Astrocyte of the hippocampus (primary cell): Measurements from ENCODE around the gene MFSD11.
"Not testable (repeated sequence)": the region's sequence is repeated elsewhere in the genome, so short reads cannot be mapped to it uniquely, and the experiment has no call there.

Experiments used
- DNase-seq: peaks from one replicate; pipeline ENCODE4 v3.0.0; 2011; ENCODE audit warnings: low read depth, low spot score

The MFSD11 gene

GRCh38 chr17:76737676-76738467 is at the start of gene MFSD11:
Gene MFSD11, plus strand, starts transcription at chr17:76738119. Its CDS starts 234 bp downstream, at chr17:76738353.
- DNase-seq: peak; percentile 98

- DNase-seq: peak; percentile 50
Observed at GRCh38 chr17:76688165-76688622, 49.7 kb upstream of the MFSD11 start.

- DNase-seq: no peak
Observed at GRCh38 chr17:76689859-76690258, 48.1 kb upstream of the MFSD11 start.

- no peak for DNase-seq
Observed at GRCh38 chr17:76690596-76691280, 47.2 kb upstream of the MFSD11 start.

- DNase-seq: no peak
Observed at GRCh38 chr17:76691379-76692191, 46.3 kb upstream of the MFSD11 start.

DNA sequence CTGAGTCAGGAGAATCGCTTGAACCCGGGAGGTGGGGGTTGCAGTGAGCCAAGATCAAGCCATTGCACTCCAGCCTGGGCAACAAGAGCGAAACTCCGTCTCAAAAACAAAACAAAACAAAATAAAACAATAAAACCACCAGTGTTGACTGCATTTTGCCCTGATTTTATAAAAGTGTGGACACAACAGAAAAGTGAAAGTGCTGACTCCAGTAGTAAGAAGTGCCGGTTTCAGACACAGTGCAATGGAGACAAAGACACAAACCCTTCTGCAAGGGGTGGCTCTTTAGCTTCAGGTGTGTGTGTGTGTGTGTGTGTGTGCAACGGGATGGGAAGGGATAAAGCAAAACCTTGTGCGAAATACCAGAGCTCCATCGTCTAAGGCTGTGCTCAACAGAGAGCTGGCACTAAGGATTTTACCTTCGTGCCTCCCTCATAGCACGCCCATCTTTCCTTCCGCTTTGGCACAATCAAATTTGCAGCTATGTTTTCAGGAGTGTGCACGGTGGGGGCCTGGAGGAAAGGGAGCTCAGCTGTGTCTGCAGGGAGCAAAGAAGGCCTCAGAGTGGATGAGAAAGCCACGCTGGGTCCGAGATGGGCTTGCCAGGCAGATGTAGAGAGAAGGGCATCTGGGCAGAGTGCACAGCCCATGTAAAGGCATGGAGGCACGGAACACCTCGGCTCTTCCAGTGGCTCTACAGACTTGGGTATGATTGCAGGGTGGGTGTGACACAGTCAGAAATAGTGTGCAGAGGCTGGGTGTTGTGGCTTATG is 42.7 kb upstream of the MFSD11 start:
- no peak for DNase-seq

DNA sequence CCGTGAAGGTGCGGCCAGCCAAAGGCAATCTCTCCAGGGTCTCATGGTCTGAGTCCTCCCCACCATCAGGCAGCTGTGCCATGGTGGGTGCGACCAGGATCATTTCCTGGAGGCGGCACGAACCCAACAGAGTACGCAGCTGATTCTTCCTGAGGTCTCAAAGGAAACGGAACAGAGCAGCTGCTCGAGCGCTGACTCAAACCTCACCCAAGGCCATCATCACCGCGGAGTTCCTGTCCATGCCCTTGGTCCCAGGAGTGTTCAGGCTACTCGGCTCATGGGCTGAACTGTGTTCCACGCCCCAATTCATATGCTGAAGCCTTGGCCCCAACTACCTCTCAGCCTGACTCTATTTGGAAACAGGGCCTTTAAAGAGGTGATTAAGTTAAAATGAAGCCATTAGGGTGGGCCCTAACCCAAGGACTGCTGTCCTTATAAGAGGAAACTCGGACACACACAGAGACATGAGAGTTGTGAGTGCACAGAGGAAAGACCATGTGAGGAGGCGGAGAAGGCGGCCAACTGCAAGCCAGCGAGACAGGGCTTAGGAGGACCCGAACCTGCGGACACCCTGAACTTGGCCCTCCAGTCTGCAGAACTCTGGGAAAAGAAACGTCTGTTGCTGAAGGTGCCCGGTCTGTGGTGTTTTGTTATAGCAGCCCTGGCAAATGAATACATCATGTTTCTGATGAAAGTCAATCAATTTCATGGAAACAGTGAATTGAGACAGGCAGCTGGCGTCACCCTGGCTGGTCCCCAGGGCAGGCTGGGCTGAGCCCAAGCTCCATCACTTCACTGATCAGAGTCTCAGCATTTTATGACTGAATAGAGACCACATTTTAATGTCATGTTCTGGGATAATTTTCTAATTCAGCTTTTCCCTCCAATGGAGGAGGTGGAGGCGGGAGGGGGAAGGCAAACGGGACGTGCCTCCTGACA is 40.9 kb upstream of the MFSD11 start:
- DNase-seq: no peak

DNA sequence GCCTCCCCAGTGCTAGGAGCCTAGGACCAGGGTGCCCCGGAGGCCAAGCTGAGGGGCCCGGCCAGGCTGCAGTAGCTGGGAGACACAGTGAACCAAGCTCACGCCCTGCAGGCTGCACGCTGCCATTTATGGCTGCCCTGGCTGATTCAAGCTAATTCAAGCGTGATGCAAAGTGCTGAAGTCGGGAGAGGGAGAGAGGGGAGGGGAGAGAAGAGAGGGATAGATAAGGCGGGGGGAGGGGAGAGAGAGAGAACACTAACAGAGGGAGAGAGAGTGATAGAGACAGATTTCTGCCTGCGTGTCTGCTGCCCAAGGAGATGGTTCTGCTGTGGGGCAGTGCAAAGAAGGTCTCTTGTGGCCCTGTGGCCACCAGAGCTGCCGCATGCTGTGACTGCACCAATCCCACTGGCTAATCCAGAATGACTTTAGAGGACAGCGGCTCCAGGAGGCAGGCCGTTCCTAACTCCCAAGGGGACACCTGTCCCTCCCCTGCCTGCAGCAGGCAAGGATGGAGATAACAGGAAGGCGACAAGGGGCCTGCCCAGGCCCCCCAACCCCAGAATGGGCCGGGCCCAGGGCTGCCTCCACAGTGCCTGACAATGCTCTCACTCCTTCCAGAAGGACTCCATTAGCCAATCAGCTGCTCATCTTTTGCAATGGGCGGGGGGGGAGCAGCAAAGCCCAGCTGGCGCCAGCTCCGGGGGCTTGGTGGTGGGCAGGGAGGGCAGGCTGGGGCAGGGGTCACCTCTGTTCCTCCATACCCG is 40.0 kb upstream of the MFSD11 start:
- peak; percentile 82 for DNase-seq

DNA sequence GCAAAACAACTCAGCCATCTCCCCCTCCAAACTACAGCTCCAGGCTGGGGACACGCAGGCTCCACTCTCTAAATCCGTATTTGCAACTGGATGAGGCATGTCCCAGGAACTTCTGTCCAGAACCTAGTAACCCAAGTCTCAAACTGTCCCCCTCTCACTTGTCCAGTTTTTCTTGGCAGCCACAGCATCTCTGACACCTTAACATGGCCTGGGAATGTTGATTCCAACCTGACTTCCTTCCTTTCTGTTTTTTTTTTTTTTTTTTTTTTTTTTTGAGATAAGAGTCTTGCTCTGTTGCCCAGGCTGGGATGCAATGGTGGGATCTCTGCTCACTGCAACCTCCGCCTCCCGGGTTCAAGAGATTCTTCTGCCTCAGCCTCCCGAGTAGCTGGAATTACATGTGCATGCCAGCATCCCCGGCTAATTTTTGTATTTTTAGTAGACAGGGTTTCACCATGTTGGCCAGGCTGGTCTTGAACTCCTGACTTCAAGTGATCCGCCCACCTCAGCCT is 39.4 kb upstream of the MFSD11 start:
- DNase-seq: not testable (repeated sequence)

GRCh38 chr17:76700270-76700616 is 37.7 kb upstream of the MFSD11 start:
- DNase-seq: no peak

GRCh38 chr17:76700617-76701470 is 37.1 kb upstream of the MFSD11 start:
- DNase-seq: peak; percentile 80

DNA sequence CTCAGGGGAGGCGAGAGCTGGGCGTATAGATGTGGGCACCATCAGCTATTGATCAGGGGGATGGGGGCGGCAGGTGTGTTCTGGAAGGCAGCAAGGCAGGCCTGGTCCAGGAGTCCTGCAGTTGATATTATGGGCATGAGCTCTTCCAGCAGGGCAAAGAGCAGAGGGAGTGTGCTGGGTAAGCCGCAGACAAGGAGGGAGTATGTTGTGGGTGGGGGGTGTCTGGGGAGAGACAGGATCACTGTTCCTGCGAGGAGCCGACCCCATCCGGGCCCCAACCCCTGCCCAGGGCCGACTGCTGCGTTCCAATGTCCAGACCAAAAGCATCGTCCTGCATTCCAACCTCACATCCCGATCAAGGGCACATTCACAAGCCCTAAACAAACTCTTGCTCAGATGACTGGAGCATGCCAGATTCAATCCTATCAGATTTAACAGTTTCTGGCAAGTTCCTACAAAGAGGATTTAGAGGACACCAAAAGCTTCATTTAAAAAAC is 36.4 kb upstream of the MFSD11 start:
- peak; percentile 59 for DNase-seq

DNA sequence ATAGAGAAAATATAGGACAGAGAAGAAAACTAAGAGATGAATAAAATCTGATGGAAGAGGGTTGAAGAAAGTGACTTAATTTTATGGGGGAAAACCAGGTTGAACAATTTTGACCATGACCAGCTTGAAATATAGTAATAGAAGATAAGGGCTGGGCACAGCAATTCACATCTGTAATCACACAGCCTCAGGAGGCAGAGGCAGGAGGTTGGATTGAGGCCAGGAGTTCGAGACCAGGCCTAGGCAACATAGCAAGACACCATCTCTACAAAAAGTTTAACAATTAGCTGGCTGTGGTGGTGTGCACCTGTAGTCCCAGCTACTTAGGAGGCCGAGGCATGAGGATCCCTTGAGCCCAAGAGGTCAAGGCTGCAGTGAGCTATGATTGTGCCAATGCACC is 35.8 kb upstream of the MFSD11 start:
- no peak for DNase-seq

DNA sequence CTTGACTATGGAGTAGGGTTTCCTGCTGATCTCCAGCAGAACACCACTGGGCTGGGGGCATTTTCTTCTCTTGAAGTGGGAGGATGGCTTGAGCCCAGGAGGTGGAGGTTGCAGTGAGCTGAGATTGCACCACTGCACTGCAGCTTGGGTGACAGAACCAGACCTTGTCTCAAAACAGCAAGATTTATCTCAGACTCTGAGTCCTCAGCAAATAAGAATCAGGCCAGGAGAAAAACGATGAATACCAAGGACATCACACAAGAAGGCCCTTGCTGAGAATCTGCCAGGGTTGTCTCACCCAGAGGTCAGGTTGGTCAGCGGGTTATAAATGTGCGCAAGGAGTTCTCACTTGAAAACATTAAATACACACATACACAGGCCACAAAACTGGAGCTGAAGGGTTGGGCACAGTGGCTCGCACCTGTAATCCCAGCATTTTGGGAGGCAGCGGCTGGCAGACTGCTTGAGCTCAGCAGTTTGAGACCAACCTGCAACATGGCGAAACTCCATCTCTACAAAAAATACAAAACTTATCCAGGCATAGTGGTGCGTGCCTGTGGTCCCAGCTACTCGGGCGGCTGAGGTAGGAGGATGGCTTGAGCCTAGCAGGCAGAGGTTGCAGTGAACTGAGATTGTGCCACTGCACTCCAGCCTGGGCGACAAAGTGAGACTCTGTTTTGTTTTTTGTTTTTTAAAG is 34.8 kb upstream of the MFSD11 start:
- DNase-seq: no peak

DNA sequence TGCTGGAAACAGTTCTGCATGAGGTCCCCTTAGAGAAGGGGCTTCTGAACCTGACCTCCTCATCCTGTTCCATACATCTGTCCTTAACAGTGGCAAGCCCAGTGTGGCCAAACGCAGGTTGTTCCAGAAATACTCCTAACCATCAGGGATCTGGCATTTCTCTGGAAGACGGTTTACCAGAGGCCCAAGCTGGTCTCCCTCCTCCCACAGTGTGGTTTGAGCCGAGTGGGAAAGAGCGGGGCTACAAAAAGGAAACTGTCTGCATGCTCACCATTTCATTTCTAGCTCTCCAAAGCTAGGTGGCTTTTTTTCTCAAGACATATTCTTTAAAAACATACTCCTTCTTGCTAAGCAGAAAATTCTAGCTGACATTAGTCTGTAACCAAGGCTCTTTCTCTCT is 33.1 kb upstream of the MFSD11 start:
- no peak for DNase-seq

GRCh38 chr17:76706817-76707216 is 31.1 kb upstream of the MFSD11 start:
- no peak for DNase-seq

- DNase-seq: peak; percentile 53
Observed at GRCh38 chr17:76707985-76708807, 29.7 kb upstream of the MFSD11 start.
